Activated naive CD8-positive, alpha-beta T cell treated with anti-CD3 and anti-CD28 coated beads, Interleukin-2, amount 50 U/mL, for 16 hours (primary cell): ENCODE results near the gene GDNF.
"Not testable (repeated sequence)": the region's sequence is repeated elsewhere in the genome, so short reads cannot be mapped to it uniquely, and the experiment has no call there.

Experiments
- DNase-seq: peaks from one replicate; pipeline ENCODE4 v3.0.0-alpha.2; 2020; ENCODE audit warnings: low read depth, low spot score

GDNF gene

GRCh38 chr5:37816331-37816730 lies 23.5 kb downstream of the GDNF start:
- DNase-seq, result no peak

- no peak for DNase-seq
These were observed 23.9 kb downstream of the GDNF start for GRCh38 chr5:37815913-37816312.

DNA sequence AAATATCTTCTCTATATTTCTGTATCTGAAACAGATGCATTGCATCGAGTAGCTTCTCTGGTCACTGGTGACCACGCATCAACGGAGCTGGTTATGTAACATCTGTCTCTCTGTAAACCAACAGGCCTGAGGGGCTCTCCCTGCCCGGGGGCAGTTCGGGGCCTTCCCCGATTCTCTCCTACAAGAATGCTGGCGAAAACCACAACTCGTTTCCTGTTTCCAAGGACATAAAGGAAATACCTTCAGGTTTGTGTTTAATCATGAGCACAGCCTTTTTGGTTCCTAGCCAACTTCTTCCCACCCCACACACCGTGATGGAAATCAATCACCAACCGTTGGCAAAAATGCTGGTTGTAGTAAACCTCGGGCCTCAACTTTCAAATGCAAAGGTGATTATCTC lies 25.1 kb downstream of the GDNF start:
- no peak for DNase-seq

- DNase-seq, result no peak
These were observed 27.5 kb downstream of the GDNF start for GRCh38 chr5:37812365-37812764.

DNA sequence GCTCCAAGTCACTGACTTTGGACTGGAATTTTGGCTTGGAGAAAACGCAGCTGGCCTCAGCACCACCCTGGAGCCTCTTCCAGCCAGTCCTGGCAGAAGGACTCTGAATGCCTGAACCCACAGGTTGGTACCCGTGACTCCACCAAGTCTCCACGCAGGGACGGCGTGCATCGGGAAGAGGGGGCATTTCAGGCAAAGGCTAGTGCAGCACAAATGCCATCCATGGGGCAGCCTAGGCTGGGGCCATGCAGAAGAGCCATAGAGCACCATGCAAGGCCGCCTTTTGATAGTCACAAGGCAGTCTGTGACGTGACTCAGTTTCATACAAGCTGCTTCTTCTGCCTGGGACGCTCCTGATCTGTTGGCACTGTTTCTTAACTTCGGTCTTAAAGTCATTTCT lies 28.0 kb downstream of the GDNF start:
- no peak for DNase-seq

DNA sequence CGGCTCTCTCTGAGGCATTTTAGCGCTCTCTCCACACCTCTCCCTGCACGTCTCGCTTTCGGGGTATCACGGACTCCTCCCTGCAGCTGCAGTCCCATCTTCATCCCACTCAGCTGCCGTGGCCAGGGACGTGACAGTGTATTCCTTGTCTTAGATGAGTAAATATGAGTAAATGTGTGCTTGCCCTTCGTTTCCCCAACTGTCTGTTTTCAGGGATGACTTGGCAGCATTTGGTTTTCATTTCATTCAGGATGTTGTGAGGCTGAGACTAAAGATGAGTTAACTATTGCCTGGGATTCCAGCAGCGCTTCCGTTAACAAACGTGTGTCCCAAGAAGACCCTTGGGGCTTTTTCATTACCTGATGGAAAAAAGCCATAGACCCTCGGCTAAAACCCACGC lies 29.5 kb downstream of the GDNF start:
- no peak for DNase-seq

DNA sequence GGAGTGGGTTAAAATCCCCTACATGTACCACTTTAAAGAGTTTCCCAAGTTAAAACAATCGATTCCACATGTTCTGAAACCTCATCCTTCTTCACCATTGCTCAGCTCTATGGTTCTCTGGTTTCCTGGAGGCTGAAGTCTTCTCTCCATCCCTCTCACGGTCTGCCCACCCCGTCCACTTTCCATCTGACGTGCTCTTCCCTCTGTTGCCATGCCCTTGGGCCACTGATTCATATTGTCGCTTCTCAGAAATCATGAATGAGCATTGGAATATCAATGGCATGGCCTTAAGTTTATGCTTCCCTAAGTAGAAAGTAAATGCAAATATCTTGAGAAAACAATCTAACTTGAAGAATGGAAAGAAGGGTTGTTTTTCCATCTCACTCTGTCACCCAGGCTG lies 30.9 kb downstream of the GDNF start:
- no peak for DNase-seq

DNA sequence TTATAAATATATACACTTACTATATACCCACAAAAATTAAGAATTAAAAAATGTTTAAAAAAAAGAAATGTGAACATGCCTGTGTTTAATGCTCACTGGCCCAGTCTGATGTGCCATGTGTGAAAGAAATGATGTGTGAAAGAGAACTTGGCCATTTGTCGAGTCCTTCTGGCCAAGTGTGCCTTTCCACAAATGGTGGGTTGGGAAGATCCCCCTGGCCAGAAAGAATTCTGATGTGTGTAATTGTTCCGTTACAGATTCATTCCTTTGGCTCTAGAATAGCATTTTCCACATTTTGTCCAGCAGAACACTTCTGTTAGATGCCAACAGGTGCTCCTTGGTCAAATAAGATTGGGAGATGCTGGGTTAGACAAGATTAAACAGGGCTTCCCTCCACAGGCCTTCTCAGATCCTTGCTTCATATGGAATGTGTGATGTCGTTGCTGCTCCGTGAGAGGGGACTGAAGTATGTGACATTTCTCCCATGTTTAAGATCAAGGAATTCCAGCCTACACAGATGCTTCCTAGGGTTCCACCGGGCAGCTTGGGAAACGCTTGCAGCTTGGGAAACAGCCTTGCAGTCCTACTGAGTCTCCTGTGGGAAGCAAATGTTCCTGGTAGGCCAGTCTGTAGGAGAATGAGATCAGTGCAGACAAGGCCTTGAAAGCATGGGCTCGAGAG lies 32.1 kb downstream of the GDNF start:
- no peak for DNase-seq

DNA sequence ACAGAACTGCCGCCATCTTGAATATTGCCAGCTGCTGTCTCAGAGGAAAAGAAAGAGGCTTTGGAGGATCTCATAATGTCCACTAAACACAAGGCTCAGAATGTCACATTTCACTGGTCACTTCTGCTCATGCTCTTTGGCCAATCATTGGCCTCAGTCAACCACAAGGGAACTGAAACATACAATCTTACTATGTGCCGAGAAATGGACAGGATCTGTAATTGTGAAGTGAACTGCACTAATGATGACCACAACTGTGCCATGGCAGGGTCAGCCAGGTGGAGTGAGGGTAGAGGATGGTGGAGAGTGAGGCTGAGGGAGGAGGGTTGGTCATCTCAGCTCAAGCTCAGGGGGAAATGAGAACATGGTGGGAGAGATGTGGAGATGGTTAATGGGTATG lies 32.8 kb downstream of the GDNF start:
- no peak for DNase-seq

GRCh38 chr5:37806476-37806875 lies 33.4 kb downstream of the GDNF start:
- DNase-seq, result no peak

- no peak for DNase-seq
These were observed 33.8 kb downstream of the GDNF start for GRCh38 chr5:37806016-37806415.

DNA sequence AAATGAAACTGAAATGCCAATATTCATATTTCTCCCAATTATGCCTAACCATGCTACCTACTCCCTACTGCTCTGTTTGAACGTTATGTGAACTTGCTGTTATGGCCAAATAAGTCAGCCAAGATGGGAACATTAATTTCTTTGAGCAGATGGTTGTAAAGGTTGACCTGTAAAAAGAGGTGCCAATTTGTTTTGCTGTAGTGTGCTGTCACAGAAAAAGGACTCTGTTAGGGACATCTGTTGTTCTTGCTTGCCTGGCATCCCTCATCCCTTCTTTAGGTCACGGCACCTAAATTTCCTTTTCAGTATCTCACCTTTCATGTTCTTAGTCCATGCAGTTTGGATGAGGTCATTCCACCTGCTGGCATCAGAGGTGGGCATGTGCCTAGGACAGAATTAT lies 35.4 kb downstream of the GDNF start:
- DNase-seq, result no peak

GRCh38 chr5:37803487-37803886 lies 36.4 kb downstream of the GDNF start:
- DNase-seq, result no peak

DNA sequence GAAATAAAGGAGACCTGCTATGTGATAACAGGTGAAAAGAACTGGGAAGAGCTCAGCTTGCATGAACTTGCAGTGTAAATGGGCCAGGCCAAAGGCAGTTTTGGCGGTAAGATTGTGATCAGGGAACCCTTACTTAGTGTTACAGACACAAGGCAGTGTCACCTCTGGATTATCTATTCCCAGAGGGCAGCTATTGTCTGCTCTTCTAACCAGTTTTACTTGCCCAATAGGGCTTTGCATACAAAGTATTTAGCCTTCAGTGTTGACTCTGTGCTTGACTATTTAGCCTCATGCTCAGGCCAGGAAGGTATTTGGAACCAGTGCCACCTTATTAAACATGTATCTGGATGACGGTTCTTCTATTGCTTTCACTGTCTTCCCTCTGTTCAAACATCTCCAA lies 38.3 kb downstream of the GDNF start:
- no peak for DNase-seq

- no peak for DNase-seq
These were observed 39.9 kb downstream of the GDNF start for GRCh38 chr5:37799865-37800421.

- not testable (repeated sequence) for DNase-seq
These were observed 43.4 kb downstream of the GDNF start for GRCh38 chr5:37796435-37796834.

GRCh38 chr5:37795292-37795691 lies 44.5 kb downstream of the GDNF start:
- not testable (repeated sequence) for DNase-seq

DNA sequence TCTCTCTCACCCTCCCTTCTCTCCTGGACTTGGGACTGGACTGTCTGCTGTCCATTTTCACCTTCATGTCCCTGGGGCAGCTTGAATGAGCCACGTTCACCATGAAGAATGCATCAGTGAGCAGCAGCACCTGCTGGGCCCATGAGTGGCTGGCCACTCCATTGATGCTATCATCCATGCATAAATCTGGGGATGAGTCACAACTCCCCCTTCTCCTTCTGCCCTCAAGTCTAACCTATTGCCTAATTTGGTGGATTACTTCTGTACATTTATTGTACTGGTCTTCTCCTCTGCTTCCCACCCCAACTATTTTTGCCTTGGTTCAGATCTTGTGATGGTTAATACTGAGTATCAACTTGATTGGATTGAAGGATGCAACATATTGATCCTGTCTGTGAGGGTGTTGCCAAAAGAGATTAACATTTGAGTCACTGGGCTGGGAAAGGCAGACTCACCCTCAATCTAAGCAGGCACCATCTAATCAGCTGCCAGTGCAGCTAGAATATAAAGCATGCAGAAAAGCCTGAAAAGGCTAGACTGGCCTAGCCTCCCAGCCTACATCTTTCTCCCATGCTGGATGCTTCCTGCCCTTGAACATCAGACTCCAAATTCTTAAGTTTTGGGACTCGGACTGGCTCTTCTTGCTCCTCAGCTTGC lies 46.7 kb downstream of the GDNF start:
- no peak for DNase-seq

DNA sequence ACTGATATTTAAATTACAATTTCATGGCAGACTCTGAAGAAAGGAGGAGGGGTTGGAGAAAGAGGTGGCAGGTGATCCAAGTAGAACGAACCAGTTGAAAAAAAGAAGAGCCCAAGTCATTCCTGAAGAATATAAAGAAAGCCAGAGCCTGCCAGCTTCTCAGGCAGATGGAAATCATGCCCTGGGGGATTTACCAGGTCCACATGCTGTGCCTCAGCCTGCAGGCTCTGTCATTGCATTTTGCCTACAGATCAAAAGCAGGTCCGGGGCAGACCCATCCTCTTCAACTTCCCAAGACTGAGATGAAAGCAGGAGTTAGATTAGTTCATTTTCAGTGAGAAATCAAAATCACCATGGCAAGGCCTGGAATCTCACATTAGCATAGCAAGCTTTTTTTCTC lies 48.5 kb downstream of the GDNF start:
- DNase-seq, result no peak

DNA sequence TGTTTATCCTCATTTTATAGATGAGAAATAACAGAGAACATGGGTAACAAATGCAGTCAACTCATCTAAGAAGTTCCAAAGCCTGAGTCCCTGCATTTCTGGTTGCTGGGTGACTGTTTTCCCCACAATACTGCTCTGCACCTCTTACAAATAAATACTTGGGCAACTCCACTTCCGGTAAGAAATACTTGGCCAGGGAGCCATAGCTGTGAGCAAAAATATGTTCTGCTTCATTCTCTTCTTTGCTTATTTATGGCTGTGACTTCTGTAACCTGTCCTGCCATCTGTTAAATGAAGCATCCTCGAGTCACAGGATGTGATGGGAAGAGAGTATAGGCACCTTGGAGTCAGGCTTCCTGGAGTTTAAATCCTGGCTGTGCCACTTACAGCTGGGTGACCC lies 49.9 kb downstream of the GDNF start:
- no peak for DNase-seq

DNA sequence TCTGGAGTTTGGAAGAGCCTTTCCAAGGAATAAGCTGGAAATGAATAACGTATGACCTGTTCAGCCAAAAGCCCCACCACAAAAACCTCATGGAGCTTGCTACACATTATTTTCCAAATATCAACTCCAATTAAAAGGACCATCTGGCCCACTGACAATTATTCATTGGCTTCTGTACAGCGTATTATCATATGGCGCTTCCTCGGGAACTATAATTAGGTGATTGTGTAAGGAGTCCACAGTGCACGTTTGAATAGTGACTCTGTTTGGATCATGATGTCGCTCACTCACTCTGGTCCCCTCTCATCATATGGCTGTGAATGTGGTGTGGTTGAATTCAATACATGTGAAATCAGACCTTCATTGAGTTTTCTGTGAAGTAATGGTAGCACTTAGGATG lies 52.1 kb downstream of the GDNF start:
- DNase-seq, result no peak

- no peak for DNase-seq
These were observed 52.9 kb downstream of the GDNF start for GRCh38 chr5:37786862-37787519.

- DNase-seq, result no peak
These were observed 53.4 kb downstream of the GDNF start for GRCh38 chr5:37786416-37786815.
